HG03066 (cell line): ENCODE measurements around the gene TMEM50A.
"Not testable (repeated sequence)": the region's sequence is repeated elsewhere in the genome, so short reads cannot be mapped to it uniquely, and the experiment has no call there.

Source experiments
- ATAC-seq: cut with Tn5 transposase; IDR thresholded peaks from one replicate; pipeline ENCODE4 v1.9.1; 2021; ENCODE audit warnings: low read depth; ENCODE audit not compliant: unreplicated experiment

Gene TMEM50A

GRCh38 chr1:25338188-25338981 is at the start of gene TMEM50A:
Gene TMEM50A (plus strand): TSS chr1:25338334. CDS start chr1:25340487, 2,153 bp downstream.
- peak; percentile 49 for ATAC-seq

- not testable (repeated sequence) for ATAC-seq
Observed at GRCh38 chr1:25288573-25289101, 49.5 kb upstream of the TMEM50A start.

DNA sequence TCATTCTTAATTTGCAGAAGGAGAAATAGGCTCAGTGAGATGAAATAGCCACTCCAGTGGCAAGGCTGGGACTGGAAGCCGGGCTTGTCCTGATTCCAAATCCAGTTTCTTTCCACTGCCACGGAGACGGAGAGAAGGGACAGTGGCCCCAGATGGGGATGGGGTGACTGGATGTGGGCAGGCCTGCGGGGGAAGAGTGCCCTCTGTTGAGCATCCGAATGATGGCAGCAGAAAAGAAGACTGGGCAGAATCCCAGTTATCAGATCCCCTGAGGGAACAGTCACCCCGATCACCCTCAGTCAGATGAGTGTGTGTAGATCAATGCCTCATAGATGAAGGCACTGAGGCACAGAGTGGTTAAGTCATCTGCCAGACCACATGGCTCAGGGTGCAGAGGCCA is 48.1 kb upstream of the TMEM50A start:
- not testable (repeated sequence) for ATAC-seq

GRCh38 chr1:25293426-25293825 is 44.7 kb upstream of the TMEM50A start:
- not testable (repeated sequence) for ATAC-seq

DNA sequence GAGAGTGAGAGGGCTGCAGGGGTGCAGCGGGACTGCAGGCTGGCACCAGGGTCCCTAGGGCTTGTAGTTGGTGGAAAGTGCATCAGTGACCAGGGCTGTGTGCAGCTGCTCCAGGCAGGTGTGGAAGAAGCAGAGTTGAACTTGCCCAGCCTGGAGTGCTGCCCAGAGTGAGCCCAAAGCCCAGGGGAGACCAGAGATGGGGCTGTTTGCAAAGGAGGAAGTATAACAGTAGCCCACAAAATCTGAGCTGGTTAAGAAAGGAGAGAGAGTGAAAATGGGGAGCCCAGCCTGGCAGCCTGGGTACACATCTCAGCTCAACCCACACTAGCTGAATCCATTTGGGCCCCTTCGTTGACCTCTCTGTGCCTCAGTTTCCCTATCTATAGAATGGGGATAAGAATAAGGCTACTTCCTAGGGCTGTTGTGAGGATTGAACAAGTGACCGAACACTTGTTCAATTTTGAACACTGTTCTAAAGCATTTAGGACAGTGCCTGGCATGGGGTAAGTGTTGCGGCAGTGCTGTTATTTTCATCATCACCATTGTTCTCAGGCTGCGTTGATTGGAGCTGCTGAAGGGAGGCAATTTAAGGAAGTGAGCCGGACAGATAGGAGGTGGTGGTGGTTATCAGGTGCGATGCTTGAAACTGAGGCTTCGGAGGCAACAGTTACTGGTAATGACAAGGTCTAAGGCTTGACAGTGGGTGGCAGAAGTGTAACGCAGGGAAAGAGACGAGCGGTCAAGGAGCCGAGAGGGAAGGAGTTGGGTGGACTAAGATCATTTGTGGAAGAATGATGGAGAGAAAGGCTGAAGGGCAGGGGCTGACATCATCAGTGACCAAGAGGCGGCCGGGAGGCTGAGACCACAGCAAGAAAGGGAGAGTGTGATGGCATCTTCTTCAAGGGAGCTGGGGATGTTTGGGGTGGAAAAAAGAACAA is 43.0 kb upstream of the TMEM50A start:
- ATAC-seq: not testable (repeated sequence)

DNA sequence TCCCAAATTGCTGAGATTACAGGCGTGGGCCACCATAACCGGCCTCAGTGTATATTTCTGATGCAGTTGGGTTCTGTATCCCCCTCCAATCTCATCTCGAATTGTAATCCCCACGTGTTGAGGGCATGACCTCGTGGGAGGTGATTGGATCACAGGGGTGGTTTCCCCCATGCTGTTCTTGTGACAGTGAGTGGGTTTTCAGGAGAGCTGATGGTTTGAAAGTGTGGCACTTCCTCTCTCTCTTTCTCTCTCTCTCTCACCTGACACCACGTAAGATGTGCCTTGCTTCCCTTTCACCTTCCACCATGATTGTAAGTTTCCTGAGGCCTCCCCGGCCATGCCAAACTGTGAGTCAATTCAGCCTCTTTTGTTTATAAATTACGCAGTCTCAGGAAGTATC is 41.6 kb upstream of the TMEM50A start:
- not testable (repeated sequence) for ATAC-seq

- not testable (repeated sequence) for ATAC-seq
Observed at GRCh38 chr1:25300729-25301128, 37.4 kb upstream of the TMEM50A start.

DNA sequence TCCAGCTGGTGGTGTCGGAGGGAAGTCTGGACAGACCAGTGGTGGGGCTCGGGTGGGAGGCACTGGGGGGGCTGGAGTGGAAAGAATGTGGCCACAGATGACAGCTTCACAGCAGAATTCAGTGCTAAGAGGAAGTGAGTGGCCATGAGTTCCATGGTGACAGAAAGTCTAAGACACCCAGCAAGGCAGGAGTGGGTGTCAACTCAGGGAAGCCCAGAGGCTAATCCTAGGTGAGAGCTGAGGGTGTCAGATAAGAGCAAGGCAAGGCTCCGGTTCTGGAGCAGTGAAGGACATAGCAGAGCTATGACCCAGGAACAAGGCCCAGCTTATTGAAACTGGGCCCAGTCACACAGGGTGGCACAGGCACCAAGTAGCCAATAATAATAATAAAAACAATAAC is 35.8 kb upstream of the TMEM50A start:
- ATAC-seq: not testable (repeated sequence)

GRCh38 chr1:25304936-25305335 is 33.2 kb upstream of the TMEM50A start:
- ATAC-seq: not testable (repeated sequence)

DNA sequence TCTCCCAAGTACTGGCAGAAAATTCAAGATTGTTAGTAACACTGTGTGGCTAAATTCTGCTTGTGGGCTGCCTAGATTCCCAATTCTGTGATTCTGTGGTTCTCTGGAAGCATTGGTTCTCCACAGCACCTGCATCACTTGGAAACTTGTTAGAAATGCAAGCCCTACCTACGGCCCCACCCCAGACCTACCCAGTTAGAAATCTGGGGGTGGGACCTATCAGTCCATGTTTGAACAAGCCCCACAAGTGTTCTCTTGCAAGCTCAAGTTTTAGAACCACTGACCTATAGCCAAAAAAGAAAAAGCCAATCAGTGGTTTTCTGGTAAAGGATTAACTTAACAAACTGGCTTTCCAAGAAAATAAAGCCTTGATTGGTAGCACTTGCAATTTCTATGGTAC is 30.0 kb upstream of the TMEM50A start:
- ATAC-seq: not testable (repeated sequence)

DNA sequence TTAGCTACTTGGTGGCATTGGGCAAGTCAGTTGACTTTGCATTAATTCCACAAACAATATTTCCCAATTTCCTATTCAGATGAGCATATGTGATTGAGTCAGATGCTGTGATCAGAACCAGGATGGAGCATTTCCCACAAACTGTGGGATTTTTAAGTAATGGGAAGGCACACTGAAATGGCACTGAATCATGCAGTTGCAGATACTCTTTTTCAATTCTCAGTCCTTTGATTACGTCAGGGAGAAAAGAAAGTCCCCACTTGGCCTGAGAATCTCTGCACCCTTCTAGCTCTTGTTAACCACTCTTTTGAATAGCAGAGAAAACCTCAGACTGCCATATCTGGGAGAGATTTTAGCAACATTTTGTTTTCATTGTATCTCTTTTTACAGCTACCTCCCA is 29.0 kb upstream of the TMEM50A start:
- not testable (repeated sequence) for ATAC-seq

- ATAC-seq: not testable (repeated sequence)
Observed at GRCh38 chr1:25309486-25309885, 28.6 kb upstream of the TMEM50A start.

GRCh38 chr1:25312806-25313470 is 25.2 kb upstream of the TMEM50A start:
- ATAC-seq: not testable (repeated sequence)

GRCh38 chr1:25320314-25320938 is 17.7 kb upstream of the TMEM50A start:
- ATAC-seq: not testable (repeated sequence)

- not testable (repeated sequence) for ATAC-seq
Observed at GRCh38 chr1:25322127-25322526, 16.0 kb upstream of the TMEM50A start.

DNA sequence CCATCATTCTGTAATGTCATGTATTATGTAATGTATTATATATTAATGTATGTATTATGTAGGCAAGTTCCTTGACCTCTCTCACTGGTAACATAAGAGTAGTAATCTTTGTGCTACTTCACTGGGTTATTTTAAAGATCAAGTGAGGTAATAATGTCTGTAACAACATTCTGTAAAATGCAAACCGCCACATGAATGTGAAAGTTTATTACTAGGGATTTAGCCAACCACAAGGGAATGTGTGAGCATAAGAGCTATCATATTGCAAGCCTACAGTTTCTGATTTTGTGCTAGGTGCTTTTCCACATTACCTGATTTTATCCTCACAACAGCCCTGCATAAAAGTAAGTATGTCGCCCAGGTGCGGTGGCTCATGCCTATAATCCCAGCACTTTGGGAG is 13.7 kb upstream of the TMEM50A start:
- ATAC-seq: not testable (repeated sequence)

DNA sequence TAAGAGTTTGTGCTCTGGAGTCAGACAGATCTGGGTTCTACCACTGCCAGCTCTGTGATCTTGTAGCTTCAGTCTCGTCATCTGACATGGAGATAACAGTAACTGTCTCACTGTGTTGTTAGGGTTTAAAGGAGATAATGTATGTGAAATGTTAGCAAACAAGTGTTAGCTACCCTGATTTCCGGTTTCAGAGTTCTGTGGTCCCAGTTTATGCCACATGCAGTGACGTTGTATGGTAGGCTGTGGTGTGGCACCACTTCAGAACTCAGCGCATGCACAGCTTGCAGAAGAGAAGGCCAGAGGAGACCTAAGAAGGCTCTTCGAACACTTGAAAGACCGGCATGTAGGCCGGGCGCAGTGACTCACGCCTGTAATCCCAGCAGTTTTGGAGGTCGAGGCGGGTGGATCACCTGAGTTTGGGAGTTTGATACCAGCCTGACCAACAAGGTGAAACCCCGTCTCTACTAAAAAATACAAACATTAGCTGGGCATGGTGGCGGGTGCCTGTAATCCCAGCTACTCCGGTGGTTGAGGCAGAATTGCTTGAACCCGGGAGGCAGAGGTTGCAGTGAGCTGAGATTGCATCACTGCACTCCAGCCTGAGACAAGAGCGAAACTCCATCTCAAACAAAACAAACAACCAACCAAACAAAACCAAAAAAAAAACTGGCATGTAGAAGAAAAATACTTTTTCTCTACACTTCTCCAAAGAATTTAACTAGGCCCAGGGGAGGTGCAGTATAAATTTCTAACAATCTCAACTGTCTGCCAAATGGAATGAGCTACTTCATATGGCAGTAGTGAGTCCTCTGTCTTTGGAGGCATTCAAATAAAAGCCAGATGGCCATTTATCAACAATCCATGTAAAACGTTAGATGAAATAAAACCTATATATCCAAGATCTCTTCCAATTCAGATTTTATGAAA is 10.0 kb upstream of the TMEM50A start:
- ATAC-seq: not testable (repeated sequence)

DNA sequence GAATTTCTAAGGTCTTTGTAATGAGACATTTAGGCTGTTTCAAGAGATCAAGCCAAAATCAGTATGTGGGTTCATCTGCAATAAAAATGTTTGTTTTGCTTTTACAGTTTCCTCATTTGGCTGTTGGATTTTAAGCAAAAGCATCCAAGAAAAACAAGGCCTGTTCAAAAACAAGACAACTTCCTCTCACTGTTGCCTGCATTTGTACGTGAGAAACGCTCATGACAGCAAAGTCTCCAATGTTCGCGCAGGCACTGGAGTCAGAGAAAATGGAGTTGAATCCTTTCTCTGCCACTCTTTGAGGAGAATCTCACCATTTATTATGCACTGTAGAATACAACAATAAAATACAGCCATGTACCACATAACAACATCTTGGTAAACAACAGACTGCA is 9.3 kb upstream of the TMEM50A start:
- not testable (repeated sequence) for ATAC-seq

- not testable (repeated sequence) for ATAC-seq
Observed at GRCh38 chr1:25329336-25329735, 8.8 kb upstream of the TMEM50A start.
